Keratinocyte (primary cell): ENCODE measurements around the gene PRICKLE4. TPM values are rescaled to one million over a fixed set of nuclear protein-coding genes. Genes with fewer than 3 reads are reported as not detected.

Experiments used
- DNase-seq: peaks from one replicate; pipeline ENCODE4 v3.0.0-alpha.2; 2011; ENCODE audit warnings: low read depth, missing footprints, low spot score
- FAIRE-seq: peaks from 2 replicates; lab custom pipeline; 2011; peaks lifted over from hg19 to GRCh38; lab: Jason Lieb, UNC
- H2AFZ ChIP-seq: 2 replicates; pipeline ENCODE4 v1.6.0; 2012; ENCODE audit warnings: low read length, control low read depth, inconsistent platforms; ENCODE audit not compliant: control insufficient read depth
- H3K27ac ChIP-seq: 2 replicates; pipeline ENCODE4 v1.5.1; 2011; ENCODE audit warnings: low read length; ENCODE audit not compliant: control insufficient read depth, insufficient read depth
- H3K27me3 ChIP-seq: 3 replicates; pipeline ENCODE4 v1.6.0; 2011; ENCODE audit warnings: low read length; ENCODE audit not compliant: control insufficient read depth, insufficient read depth; ENCODE audit errors: extremely low read depth
- H3K36me3 ChIP-seq, 2 experiments: 2 replicates in 1 of 2; 3 replicates in 1 of 2; pipeline ENCODE4 v1.5.1; 2011; ENCODE audit warnings: low read length in 2 of 2, mild to moderate bottlenecking in 1 of 2; ENCODE audit not compliant: control insufficient read depth in 2 of 2, insufficient read depth in 2 of 2; ENCODE audit errors: extremely low read depth in 1 of 2
- H3K4me1 ChIP-seq: 3 replicates; pipeline ENCODE4 v1.5.1; 2011; ENCODE audit warnings: low read length; ENCODE audit not compliant: control insufficient read depth, insufficient read depth; ENCODE audit errors: extremely low read depth
- H3K4me2 ChIP-seq: 3 replicates; pipeline ENCODE4 v1.6.0; 2011; ENCODE audit warnings: low read depth, low read length; ENCODE audit not compliant: control insufficient read depth, insufficient read depth; ENCODE audit errors: extremely low read depth
- H3K4me3 ChIP-seq, 3 experiments: fragments of 200-600 bp in 1 of 3; sonication (generic) in 1 of 3; 2 replicates in 2 of 3; 3 replicates in 1 of 3; pipeline ENCODE4 v1.5.1; 2011 to 2016; ENCODE audit warnings: low read length in 3 of 3, mild to moderate bottlenecking in 3 of 3, control low read depth in 2 of 3, inconsistent platforms in 1 of 3, low read depth in 1 of 3, mixed read lengths in 1 of 3, mixed run types in 1 of 3, moderate library complexity in 1 of 3; ENCODE audit not compliant: control insufficient read depth in 2 of 3, insufficient read depth in 2 of 3; ENCODE audit errors: extremely low read depth in 1 of 3
- H3K79me2 ChIP-seq: 2 replicates; pipeline ENCODE4 v1.6.0; 2012; ENCODE audit warnings: low read length; ENCODE audit not compliant: control insufficient read depth, insufficient read depth
- H3K9ac ChIP-seq: 3 replicates; pipeline ENCODE4 v1.6.0; 2011; ENCODE audit warnings: low read length; ENCODE audit not compliant: control insufficient read depth, insufficient read depth; ENCODE audit errors: extremely low read depth
- H3K9me1 ChIP-seq: 3 replicates; pipeline ENCODE4 v1.6.0; 2011; ENCODE audit warnings: low read length; ENCODE audit not compliant: control insufficient read depth, insufficient read depth; ENCODE audit errors: extremely low read depth
- H3K9me3 ChIP-seq: 2 replicates; pipeline ENCODE4 v1.5.1; 2012; ENCODE audit warnings: low read depth, low read length; ENCODE audit not compliant: control insufficient read depth
- H4K20me1 ChIP-seq: 3 replicates; pipeline ENCODE4 v1.6.0; 2011; ENCODE audit warnings: low read length; ENCODE audit not compliant: control insufficient read depth, insufficient read depth; ENCODE audit errors: extremely low read depth
- EZH2 ChIP-seq: IDR thresholded peaks from one replicate; pipeline ENCODE4 v1.6.1; 2012; ENCODE audit warnings: inconsistent platforms, mild to moderate bottlenecking, low read length, moderate library complexity
- dilution Hi-C: fragments of 300-500 bp; cut with MboI; formaldehyde crosslinking; loops from one replicate; pipeline ENCODE4 v1.7.0; 2020; ENCODE audit warnings: low sequenced_read_pairs; ENCODE audit not compliant: extremely low pct_ligation_motif_present
- polyA plus RNA-seq, 5 experiments: library from polyadenylated mRNA; depleted of rRNA in 3 of 5; stranded (reverse) in 3 of 5; stranded (forward) in 1 of 5; unstranded in 1 of 5; fragments of >200 nt; gene quantifications; 1 replicate in 1 of 5; 2 replicates in 3 of 5; 3 replicates in 1 of 5; pipeline versions ENCODE4 v1.2.1 to v1.2.3, GENCODE V29; 2011 to 2012; ENCODE audit warnings: missing spikeins in 2 of 5, low read depth in 1 of 5, low replicate concordance in 1 of 5
- TF ChIP-seq, protein P1 (sequence below), 3 experiments: IDR thresholded peaks in 1 of 3; conservative IDR thresholded peaks in 1 of 3; optimal IDR thresholded peaks in 1 of 3; 2 replicates in 2 of 3; 3 replicates in 1 of 3; pipeline versions ENCODE3 to v1.5.1; 2011; ENCODE audit warnings: low read length in 3 of 3, mild to moderate bottlenecking in 3 of 3, moderate library complexity in 2 of 3, control low read depth in 1 of 3, inconsistent platforms in 1 of 3; ENCODE audit not compliant: insufficient read depth in 2 of 3; ENCODE audit errors: extremely low read depth in 1 of 3

The PRICKLE4 gene
- polyA plus RNA-seq, 1 donor (not counting 4 experiments of a cell fraction or from before 2014, with no cell fraction given) = 0.13 TPM

DNA sequence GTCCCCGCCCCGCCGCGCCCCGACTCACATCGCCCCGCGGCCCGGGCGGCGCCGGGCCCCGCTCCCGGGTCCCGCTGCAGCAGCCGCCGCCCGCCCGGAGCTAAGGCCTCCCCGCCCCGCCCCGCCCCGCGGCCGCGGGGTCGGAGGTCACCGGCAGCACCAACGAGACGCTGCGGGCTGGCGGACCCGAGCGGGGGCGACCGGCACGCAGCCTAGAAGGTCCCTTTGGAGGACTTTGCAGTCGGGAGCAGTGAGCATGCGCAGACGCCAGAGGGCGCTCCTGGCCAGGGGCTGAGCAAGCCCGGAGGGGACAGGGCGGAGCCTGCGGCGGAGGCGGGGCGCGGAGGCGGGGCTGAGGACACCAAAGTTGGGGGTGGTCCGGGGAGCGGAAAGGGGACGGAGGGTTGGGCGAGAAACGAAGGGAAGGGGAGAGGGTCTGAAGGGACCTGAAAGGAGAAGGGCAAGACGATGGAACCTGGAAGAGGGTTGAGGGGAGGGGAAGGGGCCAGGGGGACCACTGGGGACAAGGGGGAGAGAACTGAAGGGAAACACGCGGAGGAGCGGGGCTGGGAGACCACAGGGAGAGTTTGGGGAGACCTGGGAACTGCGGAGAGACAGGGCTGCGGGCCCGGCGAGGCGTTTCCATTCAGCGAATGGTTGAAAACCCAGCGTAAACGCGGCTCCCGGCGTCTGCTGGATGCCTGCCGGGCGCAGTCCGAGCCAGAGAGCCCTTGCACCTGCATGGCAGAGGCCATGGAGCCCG, 613 bp upstream of the PRICKLE4 start, which contains the start of gene FRS3:
Gene FRS3, minus strand, starts transcription at position 113 of the 763 bp plus-strand sequence. CDS start 2,913 bp downstream, outside the sequence.
- TF ChIP-seq EZH2 = no peak
- TF ChIP-seq, protein P1, sequence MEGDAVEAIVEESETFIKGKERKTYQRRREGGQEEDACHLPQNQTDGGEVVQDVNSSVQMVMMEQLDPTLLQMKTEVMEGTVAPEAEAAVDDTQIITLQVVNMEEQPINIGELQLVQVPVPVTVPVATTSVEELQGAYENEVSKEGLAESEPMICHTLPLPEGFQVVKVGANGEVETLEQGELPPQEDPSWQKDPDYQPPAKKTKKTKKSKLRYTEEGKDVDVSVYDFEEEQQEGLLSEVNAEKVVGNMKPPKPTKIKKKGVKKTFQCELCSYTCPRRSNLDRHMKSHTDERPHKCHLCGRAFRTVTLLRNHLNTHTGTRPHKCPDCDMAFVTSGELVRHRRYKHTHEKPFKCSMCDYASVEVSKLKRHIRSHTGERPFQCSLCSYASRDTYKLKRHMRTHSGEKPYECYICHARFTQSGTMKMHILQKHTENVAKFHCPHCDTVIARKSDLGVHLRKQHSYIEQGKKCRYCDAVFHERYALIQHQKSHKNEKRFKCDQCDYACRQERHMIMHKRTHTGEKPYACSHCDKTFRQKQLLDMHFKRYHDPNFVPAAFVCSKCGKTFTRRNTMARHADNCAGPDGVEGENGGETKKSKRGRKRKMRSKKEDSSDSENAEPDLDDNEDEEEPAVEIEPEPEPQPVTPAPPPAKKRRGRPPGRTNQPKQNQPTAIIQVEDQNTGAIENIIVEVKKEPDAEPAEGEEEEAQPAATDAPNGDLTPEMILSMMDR (optimal IDR thresholded peaks at IDR 0.05 in 1 of 3, IDR thresholded peaks at IDR 0.05 in 1 of 3, conservative IDR thresholded peaks at IDR 0.05 in 1 of 3; ENCODE audit: extremely low read depth in 1 of 3, insufficient read depth in 2 of 3, low read length in 3 of 3) = peak in 2 of 3 experiments; percentile 65 to 96
- Histone ChIP-seq H3K9ac (peak within 1 kb of the TSS; percentile 66), H3K4me3 (peak within 1 kb of the TSS; percentile 56 to 79 (median 71)), H3K4me1 (peaks cover 23% of the 10 kb centered on the region), H3K27me3 (no peaks in the 10 kb centered on the region), H3K36me3 (peaks cover 5 to 11% of the 10 kb centered on the region in 2 experiments), H2AFZ (peak within 1 kb of the TSS; percentile 61), H4K20me1 (no peaks in the 10 kb centered on the region), H3K79me2 (no peaks in the 10 kb centered on the region), H3K9me1 (no peaks in the 10 kb centered on the region), H3K9me3 (no peaks in the 10 kb centered on the region), H3K4me2 (peak within 1 kb of the TSS; percentile 90), H3K27ac (no peak within 1 kb of the TSS)
- FAIRE-seq = no peak
- dilution Hi-C loops = no loop called here
- no peak for DNase-seq

DNA sequence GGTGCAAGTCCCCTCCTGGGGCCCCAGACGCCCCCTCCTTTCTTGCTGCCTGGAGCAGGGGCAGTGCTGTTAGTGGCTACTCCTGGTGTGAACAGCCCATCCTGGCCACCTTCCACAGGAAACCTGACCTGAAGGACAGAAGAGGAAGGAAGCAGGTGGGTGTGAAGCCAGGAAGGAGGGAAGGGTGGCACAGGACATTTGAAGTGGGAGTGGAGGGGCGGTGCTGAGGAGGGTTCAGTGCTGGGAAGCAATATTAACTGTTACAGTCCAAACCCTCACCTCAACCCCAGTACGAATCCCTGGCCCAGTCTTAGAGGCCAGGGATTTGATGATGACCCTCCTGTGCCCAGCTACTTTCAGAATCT, 766 bp downstream of the PRICKLE4 start:
- FAIRE-seq = no peak
- Histone ChIP-seq H3K9me1 (no peaks in the 10 kb centered on the region), H3K79me2 (no peaks in the 10 kb centered on the region), H3K36me3 (peaks cover 2 to 6% of the 10 kb centered on the region in 2 experiments), H3K4me2 (peak overlapping the region; percentile 87), H3K9ac (no peak overlapping the region), H3K4me3 (peak overlapping the region in 1 of 3 experiments; percentile 67), H3K4me1 (peaks cover 35% of the 10 kb centered on the region), H4K20me1 (no peaks in the 10 kb centered on the region), H2AFZ (no peak overlapping the region), H3K27me3 (no peaks in the 10 kb centered on the region), H3K27ac (no peak overlapping the region), H3K9me3 (no peaks in the 10 kb centered on the region)
- no peak for TF ChIP-seq EZH2
- TF ChIP-seq, protein P1 (optimal IDR thresholded peaks at IDR 0.05 in 1 of 3, IDR thresholded peaks at IDR 0.05 in 1 of 3, conservative IDR thresholded peaks at IDR 0.05 in 1 of 3; ENCODE audit: extremely low read depth in 1 of 3, insufficient read depth in 2 of 3, low read length in 3 of 3) = no peak
- dilution Hi-C loops = no loop called here
- DNase-seq = no peak
